Umbilical cord (tissue), 2 donors: Measurements from ENCODE around the gene PRDM15. TPM values are rescaled to one million over a fixed set of nuclear protein-coding genes. Genes with fewer than 3 reads are reported as not detected.

Experiments
- DNase-seq: peaks from one replicate; pipeline ENCODE4 v3.0.0-alpha.2; 2015; ENCODE audit warnings: low spot score
- total RNA-seq: library from RNA; depleted of rRNA; stranded (reverse); fragments of >200 nt; gene quantifications from one replicate; pipeline ENCODE4 v1.2.3, GENCODE V29; 2014; ENCODE audit warnings: low replicate concordance; ENCODE audit not compliant: insufficient read depth

PRDM15 gene
- total RNA-seq, 1 donor from 2014 or later = 4.3 TPM

DNA sequence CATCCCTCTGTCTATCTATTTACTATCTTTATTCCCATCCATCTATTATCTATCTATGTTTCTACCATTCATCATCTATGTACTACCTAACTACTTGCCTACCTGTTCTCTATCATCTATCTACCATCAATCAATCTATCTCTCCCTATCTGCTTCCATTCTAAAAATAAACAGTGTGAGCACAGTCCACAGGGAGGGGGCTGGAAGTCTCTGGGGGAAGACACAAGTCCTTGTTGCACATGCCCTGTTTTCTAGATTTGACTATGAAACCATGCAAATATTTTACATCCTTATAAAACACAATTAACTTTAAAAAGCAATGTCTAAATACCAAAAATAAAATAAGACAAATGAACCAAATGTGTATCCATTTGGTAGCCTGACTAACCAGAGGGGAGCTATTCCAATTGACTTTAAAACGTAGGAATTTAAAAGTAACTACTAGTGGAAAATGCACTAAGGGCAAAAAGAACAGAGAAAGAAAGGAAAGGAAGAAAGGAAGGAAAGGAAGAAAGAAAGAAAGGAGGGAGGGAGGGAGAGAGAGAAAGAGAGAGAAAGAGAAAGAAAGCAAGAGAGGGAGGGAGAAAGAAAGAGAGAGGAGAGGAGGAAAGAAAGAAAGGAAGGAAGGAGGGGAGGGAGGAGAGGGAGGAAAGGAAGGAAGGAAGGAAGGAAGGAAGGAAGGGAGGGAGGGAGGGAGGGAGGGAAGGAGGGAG, 98.7 kb downstream of the PRDM15 start:
- no peak for DNase-seq

DNA sequence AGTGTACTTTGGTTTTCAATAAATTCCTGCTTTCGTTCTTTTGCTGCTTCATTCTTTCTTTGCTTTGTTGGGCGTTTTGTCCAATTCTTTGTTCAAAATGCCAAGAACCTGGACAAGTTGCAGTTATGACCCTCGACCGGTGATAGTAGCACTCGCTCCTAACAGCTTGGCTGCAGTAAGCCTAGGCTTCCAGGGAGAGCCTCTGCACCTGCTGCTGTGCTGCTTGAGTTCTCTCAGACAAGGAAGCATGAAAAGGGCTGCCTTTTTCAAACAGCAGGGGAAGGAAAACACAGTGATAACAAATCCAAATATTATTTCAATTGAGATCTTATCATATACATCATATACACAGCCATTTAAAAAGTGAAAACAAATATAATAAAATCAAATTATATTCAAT, 99.5 kb downstream of the PRDM15 start:
- DNase-seq = no peak

DNA sequence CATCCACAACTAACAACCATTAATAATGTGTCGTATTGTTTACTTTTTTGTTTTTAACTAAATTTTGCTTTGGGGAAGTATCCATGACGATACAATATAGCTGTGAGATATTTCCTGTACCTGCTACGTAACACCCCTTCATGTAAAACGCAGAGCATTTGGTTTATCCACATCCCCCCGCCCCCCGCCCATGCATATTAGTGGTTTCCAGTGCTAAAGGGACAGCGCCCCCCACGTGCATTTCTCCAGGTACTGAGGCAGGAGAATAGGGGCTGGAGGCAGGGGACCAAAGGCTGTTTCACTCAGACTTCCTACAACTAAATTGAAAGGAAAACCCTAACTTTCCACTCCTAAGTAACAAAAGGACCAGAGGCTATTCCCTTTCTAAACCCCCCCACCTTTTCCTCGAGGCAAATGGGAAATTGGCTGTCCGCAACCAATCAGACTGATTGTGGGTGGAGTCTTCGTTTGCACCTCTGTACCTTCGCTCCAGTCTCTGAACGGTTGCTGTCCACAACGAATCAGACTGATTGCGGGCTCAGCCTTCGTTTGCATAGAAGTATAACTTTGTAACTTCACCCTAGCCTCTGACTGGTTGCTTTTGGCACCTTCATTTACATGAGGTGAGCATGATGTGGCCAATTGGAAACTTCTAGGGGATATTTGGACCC, 100.1 kb downstream of the PRDM15 start:
- no peak for DNase-seq

DNA sequence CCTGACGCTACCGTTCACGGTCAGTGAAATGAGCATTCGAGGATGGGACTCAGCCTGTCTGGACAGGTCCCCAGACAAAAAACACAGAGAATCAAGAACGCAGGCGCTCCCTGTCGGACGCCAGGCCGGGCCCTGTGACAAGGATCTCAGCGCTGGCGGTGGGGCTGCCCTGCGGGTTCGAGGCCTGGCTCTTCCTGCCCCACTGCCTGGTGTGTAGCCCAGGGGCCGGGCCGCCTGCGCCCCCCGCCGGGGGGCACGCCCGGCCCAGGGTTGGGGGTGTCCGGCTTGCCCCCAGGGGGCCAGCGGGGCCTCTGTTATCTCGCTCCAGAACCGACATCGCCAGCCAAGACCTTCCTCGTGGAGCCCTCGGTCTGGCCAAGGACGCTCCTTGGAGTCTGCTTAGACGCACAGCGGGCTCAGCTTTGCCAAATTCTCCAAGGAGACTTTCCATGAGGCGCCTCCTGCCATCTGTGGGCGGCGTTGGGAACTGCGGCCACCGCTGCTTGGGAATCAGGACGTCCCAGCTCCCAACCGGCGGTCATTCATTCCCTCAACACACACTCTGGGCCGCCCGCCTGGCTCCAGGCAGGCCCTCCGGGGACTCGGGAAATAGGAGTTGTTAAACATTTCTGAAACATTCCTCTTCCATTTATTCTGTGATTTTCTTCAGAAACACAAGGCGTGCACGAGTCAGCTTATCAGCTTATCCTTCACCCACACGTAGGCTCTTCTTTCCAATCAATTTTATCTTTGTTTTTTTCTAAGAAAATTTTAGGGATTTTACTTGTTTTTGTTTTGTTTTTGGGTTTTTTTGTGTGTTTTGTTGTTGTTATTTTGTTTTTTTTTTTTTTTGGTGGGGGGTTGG, 101.0 kb downstream of the PRDM15 start:
- DNase-seq = peak; percentile 89

DNA sequence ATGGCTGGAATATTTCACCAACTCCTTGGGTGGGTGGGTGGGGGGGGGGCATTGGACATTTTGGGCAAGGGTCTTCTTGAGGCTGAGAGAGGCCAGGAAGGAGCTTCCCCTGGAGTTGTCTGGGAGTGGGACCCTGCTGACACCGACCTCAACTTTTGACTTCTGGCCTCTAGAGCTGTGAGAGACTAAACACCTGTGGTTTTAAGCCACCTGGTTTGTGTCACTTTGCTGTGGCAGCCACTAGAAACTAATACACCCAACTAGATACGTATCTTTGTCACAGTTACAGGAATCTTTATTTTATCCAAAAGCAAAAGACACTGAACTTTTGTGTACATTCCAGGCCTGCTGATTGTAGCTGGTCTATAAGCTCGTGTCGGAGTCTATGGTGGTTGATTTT, 102.4 kb downstream of the PRDM15 start:
- DNase-seq = no peak

DNA sequence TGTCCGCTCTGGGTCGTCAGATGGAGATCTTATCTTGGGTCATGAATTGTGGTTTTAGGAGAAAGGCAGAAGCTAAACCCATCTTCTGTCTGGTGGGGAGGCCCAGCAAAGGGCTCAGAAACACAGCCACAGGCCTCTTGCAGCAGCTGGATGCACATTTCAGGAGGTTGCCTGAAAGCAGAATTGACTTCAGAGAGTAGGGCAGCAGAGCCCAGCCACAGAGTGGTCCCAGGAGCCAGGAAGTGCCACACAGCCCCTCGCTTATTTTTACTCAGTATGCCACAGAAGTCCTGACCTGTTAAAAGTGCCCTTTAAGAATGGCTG, 104.0 kb downstream of the PRDM15 start:
- no peak for DNase-seq

DNA sequence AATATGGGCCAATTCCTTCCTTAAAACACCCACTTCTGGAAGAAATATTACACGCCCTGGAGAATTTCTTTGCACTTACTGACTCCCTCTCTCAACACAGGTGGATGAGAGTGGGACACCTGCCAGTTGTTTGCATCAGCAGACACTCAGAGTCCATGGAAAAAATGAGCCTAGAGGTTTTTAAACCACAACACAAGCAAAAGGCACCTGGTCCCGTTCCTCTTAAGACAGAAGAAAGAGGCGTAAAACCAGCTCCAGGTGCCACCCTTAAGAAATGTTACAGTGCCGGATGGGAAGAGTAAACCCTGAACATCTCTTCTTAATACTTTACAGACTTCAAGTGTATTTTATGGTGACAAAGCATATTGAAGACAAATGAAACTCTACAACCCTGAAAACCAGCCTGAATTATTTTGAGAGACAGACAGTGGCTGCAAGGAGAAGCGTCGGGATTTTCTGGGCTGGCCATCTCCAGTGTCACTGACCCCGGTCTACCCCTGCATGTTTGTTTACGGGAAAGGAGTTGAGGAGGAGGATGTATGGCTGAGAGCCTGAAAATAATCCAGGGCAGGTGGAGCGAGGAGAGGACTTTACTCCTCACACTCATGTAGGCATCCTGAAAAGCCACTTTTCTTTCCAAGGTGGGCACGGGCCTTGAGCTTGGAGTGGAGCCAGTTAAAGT, 104.5 kb downstream of the PRDM15 start:
- DNase-seq = no peak

DNA sequence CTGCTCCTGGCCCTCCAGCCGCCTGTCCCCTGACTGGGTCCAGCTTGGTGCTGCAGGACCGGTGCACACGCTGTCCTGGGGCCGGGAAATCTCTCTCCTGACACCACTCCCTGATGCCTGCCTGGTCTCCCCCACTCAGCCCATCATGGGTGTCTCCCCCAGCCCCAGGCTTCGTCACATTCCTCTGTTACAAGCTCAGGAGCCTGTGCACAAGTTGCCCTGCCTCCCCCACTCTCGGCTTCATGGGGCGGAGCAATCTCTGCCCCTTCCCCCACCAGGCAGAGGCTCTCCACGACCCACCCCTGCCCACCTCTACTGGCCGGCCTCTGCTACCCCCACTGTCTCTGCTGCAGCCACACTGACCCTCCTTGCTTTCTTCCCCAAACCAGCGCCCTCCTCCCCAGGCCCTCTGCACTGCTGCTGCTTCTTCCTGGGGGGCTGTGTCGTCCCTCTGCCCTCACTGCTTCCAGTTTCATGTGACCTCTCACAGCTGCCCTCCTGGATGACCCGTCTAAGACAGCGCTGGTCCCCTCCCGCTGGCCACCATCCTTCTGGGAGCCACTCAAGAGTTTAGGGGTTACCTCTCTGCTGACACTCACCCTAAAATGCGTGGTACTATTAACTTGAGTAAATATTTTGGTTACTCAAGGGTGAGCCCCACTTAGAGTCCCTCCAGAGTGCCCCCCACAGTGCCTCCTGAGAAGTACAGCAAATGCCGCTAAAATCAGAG, 106.6 kb downstream of the PRDM15 start:
- DNase-seq = no peak

DNA sequence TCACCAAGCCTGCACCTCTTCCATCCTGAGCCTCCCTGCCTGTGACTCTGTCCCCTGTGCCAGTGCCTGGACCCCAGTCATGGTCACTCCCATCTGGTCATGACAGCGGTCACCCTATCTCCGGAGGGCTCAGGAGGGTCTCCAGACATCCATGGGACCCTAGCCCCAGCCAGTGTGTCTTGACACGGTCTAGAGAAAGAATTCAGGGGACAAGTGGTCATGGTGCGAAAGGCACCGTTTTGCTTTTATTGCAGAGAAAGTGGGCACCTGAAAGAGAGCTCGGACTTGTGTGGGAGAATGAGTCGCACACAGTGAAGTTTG, 107.6 kb downstream of the PRDM15 start:
- DNase-seq = no peak

DNA sequence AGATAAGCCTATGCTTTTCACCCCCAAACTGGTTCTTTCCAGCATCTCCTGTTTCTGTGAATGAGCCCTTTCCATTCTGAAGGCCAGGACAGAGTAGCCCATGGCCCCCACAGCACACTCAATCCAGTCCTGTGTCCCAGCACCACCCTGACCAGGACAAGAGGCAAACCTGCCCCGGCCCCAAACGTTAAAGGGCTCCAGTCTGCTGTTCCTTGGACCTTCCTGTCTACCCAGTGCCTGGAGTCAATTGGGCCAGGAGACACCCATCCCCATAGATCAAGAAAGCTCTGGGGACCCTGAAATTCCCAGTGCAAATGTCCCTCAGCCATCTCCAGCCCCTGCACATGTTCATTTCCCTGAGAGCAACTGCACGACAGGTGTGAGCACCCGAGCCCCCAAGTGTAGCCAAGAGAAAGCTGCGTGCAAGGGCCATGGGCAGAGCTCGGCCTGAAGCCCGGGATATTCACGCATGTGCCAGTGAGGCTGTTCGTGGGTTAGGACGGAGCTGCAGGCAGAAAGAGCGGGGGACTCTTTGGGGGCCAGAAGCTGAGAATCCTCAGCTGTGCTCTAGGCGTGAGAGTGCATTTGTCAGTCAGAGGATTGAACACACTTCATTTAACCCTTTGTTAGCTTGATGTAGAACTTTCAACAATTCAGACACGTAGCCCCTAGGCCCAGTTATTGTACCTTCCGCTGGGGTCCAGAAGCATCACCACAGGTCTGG, 108.1 kb downstream of the PRDM15 start:
- DNase-seq = no peak

DNA sequence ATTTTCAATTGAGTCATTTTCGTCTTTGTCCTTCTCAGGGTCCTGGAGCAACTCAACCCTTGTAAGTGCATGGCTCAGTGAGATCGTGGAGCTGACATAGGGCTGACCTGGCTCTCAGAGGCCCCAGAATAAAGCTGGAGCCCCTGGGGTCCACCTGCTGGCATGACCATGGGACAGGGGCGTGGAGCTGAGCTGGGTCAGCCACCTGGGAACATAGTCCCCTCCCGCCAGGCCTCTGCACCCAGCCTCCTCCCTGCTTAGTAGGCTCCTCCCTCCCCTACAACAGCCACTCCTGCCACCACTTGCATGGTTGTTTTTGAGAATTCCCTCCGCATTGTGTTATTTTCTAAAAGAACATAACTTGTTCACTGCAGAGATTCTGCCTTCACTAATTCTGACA, 109.2 kb downstream of the PRDM15 start:
- no peak for DNase-seq

DNA sequence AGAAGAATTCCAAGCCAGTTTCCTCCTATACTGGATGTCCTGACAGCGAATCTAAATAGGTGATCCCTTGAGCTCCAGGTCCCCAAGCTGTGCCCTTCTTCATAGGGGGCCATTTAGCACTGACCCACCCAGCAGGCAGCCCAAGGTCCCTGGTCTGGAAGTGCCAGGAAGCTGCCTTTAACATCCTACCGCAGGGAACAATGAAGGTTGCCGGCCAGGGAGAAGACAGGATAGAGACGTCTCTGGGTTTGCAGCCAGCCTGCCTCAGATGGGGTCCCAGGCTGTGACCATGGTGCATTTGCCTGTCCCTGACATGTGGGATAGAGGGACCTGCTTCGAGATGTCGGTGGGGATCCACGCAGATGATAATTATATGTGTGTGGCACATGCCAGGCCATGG, 109.6 kb downstream of the PRDM15 start:
- DNase-seq = no peak

DNA sequence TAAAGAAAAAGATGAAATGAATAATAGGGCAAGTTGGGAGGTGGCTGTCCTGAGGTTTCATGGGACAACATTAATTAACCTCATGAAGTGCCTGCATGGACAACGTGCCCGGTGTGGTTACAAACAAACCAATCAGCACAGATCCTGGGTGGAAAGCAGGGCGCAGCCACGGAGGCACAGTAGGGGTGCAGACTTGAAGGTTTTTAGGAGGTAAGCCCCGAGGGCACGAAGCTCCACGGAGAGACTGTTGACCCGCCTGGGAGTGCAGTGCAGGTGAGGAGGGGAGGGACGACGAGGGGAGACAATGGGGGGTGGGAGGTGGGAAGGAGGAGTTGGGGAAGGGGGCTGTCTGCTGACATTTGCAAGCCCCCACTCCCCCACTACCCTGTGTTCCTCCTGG, 110.0 kb downstream of the PRDM15 start:
- no peak for DNase-seq

DNA sequence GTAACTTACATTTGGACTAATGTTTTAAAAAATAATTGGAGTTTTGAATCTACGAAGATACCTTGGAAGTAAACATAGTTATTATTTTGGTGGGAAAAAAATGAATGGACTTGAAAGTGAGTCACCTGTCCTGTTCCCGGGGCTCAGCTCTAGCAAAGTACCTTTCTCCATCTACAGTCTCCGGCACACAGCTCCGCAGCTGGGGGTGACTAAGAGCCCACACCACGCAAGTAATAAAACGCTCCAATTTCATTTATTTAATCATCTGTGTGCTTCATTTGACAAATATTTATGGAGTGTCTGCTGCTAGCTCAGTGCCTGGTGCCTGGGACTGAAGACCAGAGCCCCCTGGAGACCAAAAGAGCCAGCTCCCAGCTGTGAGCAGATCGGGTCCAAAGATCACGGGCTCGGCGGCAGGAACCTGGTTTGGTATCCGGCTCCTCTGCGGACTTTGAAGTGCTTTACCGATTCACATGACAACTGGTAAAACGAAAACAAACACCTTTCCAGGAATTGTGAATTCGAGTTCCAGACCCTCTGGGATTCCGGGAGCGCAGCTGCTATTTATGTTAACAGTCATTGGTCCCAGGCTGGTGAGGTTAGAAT, 110.6 kb downstream of the PRDM15 start:
- DNase-seq = peak; percentile 50

DNA sequence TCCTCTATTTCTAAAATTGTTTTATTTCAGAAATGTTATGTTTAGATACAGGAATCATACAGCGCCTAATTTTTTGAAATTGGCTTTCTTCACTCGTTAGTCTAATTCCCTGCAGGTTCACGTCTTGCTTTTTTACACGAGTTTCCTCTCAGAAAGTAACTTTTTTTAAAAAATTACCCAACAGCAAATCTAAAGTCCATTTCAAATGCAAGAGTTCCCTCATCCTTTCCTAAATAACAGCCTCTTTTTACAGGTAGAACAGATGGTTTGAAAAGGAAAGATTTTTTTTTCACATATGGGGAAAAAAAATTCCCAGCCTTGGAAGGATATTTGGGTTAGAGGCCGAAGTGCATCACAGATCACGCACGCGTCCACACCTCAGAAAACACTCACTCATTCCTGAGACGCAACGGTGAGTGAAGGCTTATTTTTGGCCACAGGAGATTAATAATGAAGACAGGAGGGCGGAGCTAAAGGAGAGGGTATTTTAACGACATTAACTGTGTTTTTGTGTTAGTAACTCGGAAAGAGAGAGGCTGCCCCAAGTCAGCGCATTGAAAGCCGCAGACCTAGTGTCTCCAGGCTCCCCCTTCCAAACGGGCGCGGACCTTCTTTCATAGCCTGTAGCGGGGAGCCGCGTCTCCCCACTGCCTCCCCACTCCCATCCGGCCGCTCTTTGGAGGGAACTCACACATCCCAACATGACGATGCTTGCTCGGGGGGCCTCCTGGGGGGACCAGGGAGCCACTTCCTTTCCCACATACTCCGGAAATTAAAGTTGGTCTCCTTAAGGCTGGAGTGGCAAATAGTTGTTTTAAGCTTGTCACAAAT, 111.3 kb downstream of the PRDM15 start:
- peak; percentile 47 for DNase-seq

DNA sequence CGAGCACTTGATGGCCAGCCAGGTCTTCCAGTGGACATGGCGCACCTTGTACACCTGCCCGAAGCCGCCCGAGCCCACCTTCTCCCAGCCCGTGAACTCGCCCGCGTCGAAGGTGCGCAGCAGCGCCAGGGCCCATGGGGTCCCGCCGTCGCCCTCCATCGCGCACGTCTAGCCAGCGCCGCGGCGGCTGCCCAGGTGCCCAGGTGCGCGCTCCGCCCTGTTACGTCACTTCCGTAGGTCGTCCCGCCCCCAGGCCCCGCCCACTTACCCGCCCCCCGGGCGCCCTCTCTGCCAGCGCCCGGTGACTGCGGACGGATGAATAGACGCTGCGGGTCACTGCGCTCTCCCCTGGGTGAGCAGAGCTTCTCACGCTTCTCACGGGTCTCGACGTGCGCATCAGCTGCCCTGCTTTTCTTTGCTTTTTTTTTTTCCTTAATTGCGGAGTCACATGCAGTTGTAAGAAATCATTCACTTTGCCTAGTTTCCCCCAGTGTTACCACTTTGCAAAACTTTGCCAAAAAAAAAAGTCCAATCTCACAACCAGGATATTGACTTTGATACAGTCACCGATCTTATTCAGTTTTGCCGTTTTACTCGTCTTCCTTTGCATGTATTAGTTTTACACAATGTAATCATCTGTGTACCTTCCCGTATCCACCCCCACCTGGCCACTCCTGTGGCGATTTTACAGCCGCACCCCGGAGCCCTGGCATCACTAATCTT, 112.1 kb downstream of the PRDM15 start, which contains the start of gene RIPK4:
TSS of gene RIPK4 (minus strand) at position 170 of the 723 bp plus-strand sequence. CDS start at position 159, 11 bp downstream.
- DNase-seq = peak; percentile 48

DNA sequence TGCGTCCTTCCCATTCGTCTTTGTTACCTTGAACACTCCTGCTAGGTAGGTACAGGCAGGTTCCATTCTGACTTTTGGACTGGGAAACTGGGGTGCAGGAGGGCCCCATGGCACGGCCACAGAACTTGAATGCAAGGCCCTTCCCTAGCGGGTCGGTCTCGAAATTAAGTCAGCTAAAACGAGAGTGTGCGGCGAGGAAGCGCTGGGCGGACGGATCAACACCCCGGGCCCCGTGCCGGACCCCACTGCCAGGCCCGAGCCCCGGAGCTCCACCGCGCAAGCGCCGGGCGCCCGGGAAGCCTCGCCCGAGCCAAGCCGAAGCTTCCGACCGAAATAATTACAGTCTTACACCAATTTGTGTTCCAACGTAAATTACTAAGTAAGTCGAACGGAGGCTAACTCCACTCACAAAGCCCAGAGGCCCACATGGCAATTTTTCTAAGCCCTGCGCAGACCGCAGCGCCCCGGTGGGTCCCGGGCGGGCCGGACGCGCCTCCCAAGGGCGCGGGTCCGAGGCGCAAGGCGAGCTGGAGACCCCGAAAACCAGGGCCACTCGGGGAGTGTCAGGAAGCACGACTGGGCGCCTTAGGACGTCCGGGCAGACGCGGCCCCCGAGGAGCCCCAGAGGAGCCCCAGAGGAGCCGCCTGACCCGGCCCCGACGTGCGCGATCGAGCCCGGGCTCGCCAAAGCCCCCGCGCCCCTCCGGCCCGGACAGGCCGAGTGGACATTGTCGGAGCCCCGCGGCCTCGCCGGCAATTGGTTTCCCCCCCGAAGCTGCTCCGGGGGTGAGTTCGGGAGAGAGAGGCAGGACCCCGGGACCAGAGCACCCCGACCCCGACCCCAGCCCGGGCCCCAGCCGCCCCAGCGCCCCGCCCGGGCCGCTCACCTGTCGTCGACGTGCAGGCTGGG, 112.9 kb downstream of the PRDM15 start:
- DNase-seq = no peak

DNA sequence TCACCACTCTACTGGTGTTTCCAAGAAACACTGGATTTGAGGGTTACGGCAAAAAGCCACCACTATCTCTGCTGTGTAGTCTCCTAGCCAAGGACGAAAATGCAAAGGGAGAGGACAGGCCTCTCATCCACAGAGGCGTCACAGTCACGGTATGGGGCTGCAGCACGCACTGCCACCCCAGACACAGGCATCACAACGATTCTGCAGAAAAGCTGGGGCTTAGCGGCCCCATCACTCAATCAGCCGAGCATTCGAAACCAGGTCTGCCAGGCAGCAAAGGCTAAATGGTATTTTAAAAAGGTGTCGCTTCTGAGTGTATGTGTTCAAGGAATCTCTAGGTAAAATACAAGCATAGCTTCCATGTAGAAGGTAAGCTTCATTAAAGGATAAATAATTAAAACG, 113.7 kb downstream of the PRDM15 start:
- DNase-seq = no peak
